IMR-90 (cell line): ENCODE data around the gene SSPN. TPM values are rescaled to one million over a fixed set of nuclear protein-coding genes. Genes with fewer than 3 reads are reported as not detected.

Experiments
- ATAC-seq: fragments of 200-7000 bp; cut with Tn5 transposase; 2 replicates; pipeline ENCODE4 v1.9.1; 2020; ENCODE audit warnings: low read depth, mild to moderate bottlenecking, moderate library complexity
- BruUV-seq: library from RNA; stranded (reverse); fragments of 400-500 nt; replicated peaks from 2 replicates; lab custom pipeline; 2021; lab: Mats Ljungman, UMichigan
- CTCF ChIA-PET: fragments of 300-600 bp; formaldehyde crosslinking; extraction: SDS; loops from one replicate; lab custom pipeline; 2021; ENCODE audit warnings: antibody characterized with exemption; lab: Yijun Ruan, JAX
- POLR2A ChIA-PET: fragments of 300-600 bp; sonication (Branson Sonifier 250); formaldehyde crosslinking; loops from one replicate; lab custom pipeline; 2022; ENCODE audit warnings: antibody characterized with exemption; ENCODE audit not compliant: unreplicated experiment; lab: Charles Lee
- DNase-seq: peaks from one replicate; pipeline ENCODE4 v3.0.0; 2013
- H2AFZ ChIP-seq: replicated peaks from 2 replicates; pipeline ENCODE3; 2013; ENCODE audit warnings: low read length, mild to moderate bottlenecking; ENCODE audit not compliant: poor library complexity
- H2AK5ac ChIP-seq: 2 replicates; pipeline ENCODE4 v1.6.1; 2013; ENCODE audit warnings: low read depth, low read length, inconsistent platforms
- H2AK9ac ChIP-seq: replicated peaks from 2 replicates; pipeline ENCODE3; 2013; ENCODE audit warnings: mild to moderate bottlenecking, low read depth, low read length, moderate library complexity; ENCODE audit not compliant: poor library complexity
- H2BK120ac ChIP-seq: 2 replicates; pipeline ENCODE4 v1.6.1; 2013; ENCODE audit warnings: low read depth, low read length, inconsistent platforms
- H2BK15ac ChIP-seq: 3 replicates; pipeline ENCODE4 v1.6.1; 2013; ENCODE audit warnings: low read depth, low read length, inconsistent platforms
- H2BK20ac ChIP-seq: 2 replicates; pipeline ENCODE4 v1.6.1; 2013; ENCODE audit warnings: low read depth, mild to moderate bottlenecking, inconsistent platforms, low read length, moderate library complexity
- H2BK5ac ChIP-seq: 2 replicates; pipeline ENCODE4 v1.6.1; 2013; ENCODE audit warnings: mild to moderate bottlenecking, low read depth, low read length, inconsistent platforms; ENCODE audit not compliant: poor library complexity, severe bottlenecking
- H3K14ac ChIP-seq: replicated peaks from 2 replicates; pipeline ENCODE4 v1.6.1; 2013; ENCODE audit warnings: low read depth, low read length, inconsistent platforms
- H3K18ac ChIP-seq: 2 replicates; pipeline ENCODE4 v1.6.1; 2013; ENCODE audit warnings: low read depth, low read length, control low read depth
- H3K23ac ChIP-seq: 2 replicates; pipeline ENCODE4 v1.6.1; 2013; ENCODE audit warnings: low read depth, low read length, inconsistent platforms
- H3K27ac ChIP-seq: 2 replicates; pipeline ENCODE4 v1.5.1; 2013; ENCODE audit warnings: mild to moderate bottlenecking, control low read depth, low read length; ENCODE audit not compliant: insufficient read depth
- H3K27me3 ChIP-seq: 2 replicates; pipeline ENCODE4 v1.6.1; 2013; ENCODE audit warnings: low read length; ENCODE audit not compliant: control insufficient read depth, insufficient read depth
- H3K36me3 ChIP-seq: 2 replicates; pipeline ENCODE4 v1.6.1; 2013; ENCODE audit warnings: low read length, mixed read lengths; ENCODE audit not compliant: control insufficient read depth, insufficient read depth
- H3K4ac ChIP-seq: 2 replicates; pipeline ENCODE4 v1.6.1; 2013; ENCODE audit warnings: low read depth, low read length, inconsistent platforms
- H3K4me1 ChIP-seq: 2 replicates; pipeline ENCODE4 v1.6.1; 2013; ENCODE audit warnings: low read length, mixed read lengths; ENCODE audit not compliant: control insufficient read depth, insufficient read depth
- H3K4me2 ChIP-seq: 2 replicates; pipeline ENCODE4 v1.6.1; 2013; ENCODE audit warnings: low read depth, mild to moderate bottlenecking, control low read depth, low read length, moderate library complexity
- H3K4me3 ChIP-seq: 2 replicates; pipeline ENCODE4 v1.5.1; 2013; ENCODE audit warnings: low read depth, mild to moderate bottlenecking, control low read depth, low read length, moderate library complexity; ENCODE audit not compliant: insufficient read depth
- H3K56ac ChIP-seq: 2 replicates; pipeline ENCODE4 v1.6.1; 2013; ENCODE audit warnings: low read length, inconsistent platforms; ENCODE audit not compliant: insufficient read depth; ENCODE audit errors: extremely low read depth
- H3K79me1 ChIP-seq, 2 experiments: 2 replicates each; pipeline ENCODE4 v1.6.1; 2013; ENCODE audit warnings: low read length in 2 of 2, inconsistent platforms in 1 of 2, low read depth in 1 of 2
- H3K9ac ChIP-seq: 2 replicates; pipeline ENCODE4 v1.6.1; 2013; ENCODE audit warnings: low read depth, low read length, control low read depth
- H3K9me1 ChIP-seq: 2 replicates; pipeline ENCODE4 v1.6.1; 2013; ENCODE audit warnings: low read length, inconsistent platforms; ENCODE audit not compliant: insufficient read depth
- H3K9me3 ChIP-seq: 2 replicates; pipeline ENCODE4 v1.6.1; 2013; ENCODE audit warnings: low read length; ENCODE audit not compliant: control insufficient read depth, insufficient read depth
- H4K20me1 ChIP-seq: 2 replicates; pipeline ENCODE4 v1.6.1; 2013; ENCODE audit warnings: low read length, inconsistent platforms; ENCODE audit not compliant: insufficient read depth
- H4K5ac ChIP-seq: 2 replicates; pipeline ENCODE4 v1.6.1; 2013; ENCODE audit warnings: mild to moderate bottlenecking, low read depth, low read length, control low read depth
- H4K8ac ChIP-seq, 2 experiments: 2 replicates each; pipeline ENCODE4 v1.6.1; 2013; ENCODE audit warnings: low read depth in 2 of 2, low read length in 2 of 2, control low read depth in 1 of 2, inconsistent platforms in 1 of 2
- H4K91ac ChIP-seq: 2 replicates; pipeline ENCODE4 v1.6.1; 2013; ENCODE audit warnings: low read depth, low read length, inconsistent platforms; ENCODE audit not compliant: insufficient read depth
- BHLHE40 ChIP-seq: fragments of 150-350 bp; IDR thresholded peaks from 2 replicates; pipeline ENCODE4 v1.6.1; 2016; ENCODE audit warnings: mild to moderate bottlenecking, low read depth, low read length
- CEBPB ChIP-seq: IDR thresholded peaks from 2 replicates; pipeline ENCODE4 v1.6.1; 2012; ENCODE audit warnings: low read depth, low read length, improper control_type of control experiment
- CHD1 ChIP-seq: IDR thresholded peaks from 2 replicates; pipeline ENCODE4 v1.6.1; 2012; ENCODE audit warnings: low read depth, low read length, improper control_type of control experiment
- FOS ChIP-seq: fragments of 150-350 bp; IDR thresholded peaks from 2 replicates; pipeline ENCODE4 v1.6.1; 2016; ENCODE audit warnings: low read depth, low read length
- MAFK ChIP-seq: IDR thresholded peaks from 2 replicates; pipeline ENCODE4 v1.6.1; 2012; ENCODE audit warnings: low read depth, low read length, improper control_type of control experiment
- MAZ ChIP-seq: IDR thresholded peaks from 2 replicates; pipeline ENCODE4 v1.6.1; 2012; ENCODE audit warnings: low read depth, mild to moderate bottlenecking, low read length, improper control_type of control experiment, moderate library complexity, borderline replicate concordance
- MXI1 ChIP-seq: IDR thresholded peaks from 2 replicates; pipeline ENCODE4 v1.6.1; 2012; ENCODE audit warnings: low read depth, mild to moderate bottlenecking, low read length, moderate library complexity, borderline replicate concordance
- NFE2L2 ChIP-seq: fragments of 150-350 bp; IDR thresholded peaks from 2 replicates; pipeline ENCODE4 v1.6.1; 2016; ENCODE audit warnings: low read depth, mild to moderate bottlenecking, low read length
- POLR2A ChIP-seq: IDR thresholded peaks from 2 replicates; pipeline ENCODE4 v1.6.1; 2012; ENCODE audit warnings: mild to moderate bottlenecking, low read depth, low read length
- RAD21 ChIP-seq: IDR thresholded peaks from 2 replicates; pipeline ENCODE4 v1.6.1; 2012; ENCODE audit warnings: low read length, improper control_type of control experiment
- RCOR1 ChIP-seq: IDR thresholded peaks from 2 replicates; pipeline ENCODE4 v1.6.1; 2012; ENCODE audit warnings: mild to moderate bottlenecking, low read length, improper control_type of control experiment; ENCODE audit not compliant: insufficient replicate concordance
- RFX5 ChIP-seq: IDR thresholded peaks from 2 replicates; pipeline ENCODE4 v1.8.0; 2012; ENCODE audit warnings: low read depth, mild to moderate bottlenecking, low read length, moderate library complexity
- SMC3 ChIP-seq: fragments of 150-350 bp; IDR thresholded peaks from 2 replicates; pipeline ENCODE4 v1.6.1; 2016; ENCODE audit warnings: low read depth, mild to moderate bottlenecking, antibody characterized with exemption, low read length, moderate library complexity
- WGBS, 2 experiments: methylation state at CpG; one replicate each; pipeline versions ENCODE4 v1.1.5 to v1.1.7; 2013; ENCODE audit warnings: missing lambda C conversion rate in 2 of 2; ENCODE audit not compliant: insufficient read length in 1 of 2; ENCODE audit errors: extremely low coverage in 2 of 2; 5-methylcytosine and 5-hydroxymethylcytosine counted together
- dilution Hi-C: fragments of 300-500 bp; cut with HindIII; formaldehyde crosslinking; loops from one replicate; pipeline ENCODE4 v1.14.3; 2018; ENCODE audit warnings: low sequenced_read_pairs; ENCODE audit not compliant: unreplicated experiment
- in situ Hi-C: fragments of 300-500 bp; cut with MboI; formaldehyde crosslinking; loops from 3 replicates; pipeline ENCODE4 v1.14.3; 2019; ENCODE audit warnings: low sequenced_read_pairs, inconsistent platforms, mixed read lengths
- intact Hi-C: fragments of 100-400 bp; cut with micrococcal nuclease; formaldehyde crosslinking; loops from 2 replicates; pipeline ENCODE4 v1.10.0; 2022
- polyA plus RNA-seq, 3 experiments: library from polyadenylated mRNA; depleted of rRNA; stranded (reverse); fragments of >200 nt; gene quantifications; 2 replicates each; pipeline ENCODE4 v1.2.3, GENCODE V29; 2012; ENCODE audit warnings: low replicate concordance in 1 of 3
- total RNA-seq: library from RNA; depleted of rRNA; stranded (reverse); fragments of >200 nt; gene quantifications from 2 replicates; pipeline ENCODE4 v1.2.3, GENCODE V29; 2012
- TF ChIP-seq, protein P1 (sequence below): fragments of 150-350 bp; IDR thresholded peaks from 2 replicates; pipeline ENCODE4 v1.6.1; 2016; ENCODE audit warnings: low read depth, mild to moderate bottlenecking, low read length, moderate library complexity, borderline replicate concordance
- TF ChIP-seq, protein P2 (sequence below): conservative IDR thresholded peaks from 2 replicates; pipeline ENCODE4 v1.5.1; 2012; ENCODE audit warnings: mild to moderate bottlenecking, low read depth, low read length, improper control_type of control experiment
- TF ChIP-seq, protein P3 (sequence below): fragments of 150-350 bp; IDR thresholded peaks from 2 replicates; pipeline ENCODE4 v1.6.1; 2017; ENCODE audit warnings: mild to moderate bottlenecking, antibody characterized with exemption, low read length, low read depth

SSPN gene
- total and polyA plus RNA-seq, 2 of the 4 experiments (the other 2 are of a cell fraction) = 3.5 to 5.6 TPM

DNA sequence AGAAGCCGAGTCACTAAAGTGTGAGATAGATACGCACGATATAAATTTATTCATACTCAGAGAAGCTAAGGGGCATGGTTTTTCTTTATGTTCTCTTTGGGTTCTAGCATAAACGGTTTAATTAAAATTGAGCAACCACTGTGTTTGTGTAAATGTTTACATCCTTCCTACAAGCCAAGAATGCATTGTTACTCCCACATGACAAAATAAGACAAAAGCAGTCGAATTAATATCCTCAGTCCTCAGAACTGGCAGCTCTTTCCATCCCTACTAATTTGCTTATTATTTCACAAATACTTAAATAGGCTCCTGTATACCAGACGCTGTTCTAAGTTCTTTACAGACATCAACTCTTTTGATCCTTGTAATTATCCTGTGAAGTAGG is 32.0 kb downstream of the SSPN start:
- Histone ChIP-seq H3K4me1 (peaks cover 2% of the 10 kb centered on the region; the same call in 1 of the 2 replicates), H3K9me1 (peaks cover 3% of the 10 kb centered on the region; the same call in 1 of the 2 replicates), H3K4ac (no peak overlapping the region), H3K27ac (no peak overlapping the region), H4K8ac (no peak overlapping the region), H3K56ac (no peak overlapping the region), H2AFZ (no peak overlapping the region), H2BK120ac (no peak overlapping the region), H2AK9ac (no peak overlapping the region), H3K36me3 (no peaks in the 10 kb centered on the region), H3K18ac (no peak overlapping the region), H3K14ac (no peak overlapping the region), H2AK5ac (no peak overlapping the region), H2BK5ac (no peak overlapping the region), H3K23ac (no peak overlapping the region), H4K91ac (no peak overlapping the region), H3K9ac (no peak overlapping the region), H4K20me1 (no peaks in the 10 kb centered on the region), H3K9me3 (no peaks in the 10 kb centered on the region), H4K5ac (no peak overlapping the region), H3K4me3 (no peak overlapping the region), H2BK15ac (no peak overlapping the region), H3K79me1 (no peaks in the 10 kb centered on the region), H2BK20ac (no peak overlapping the region), H3K4me2 (peak overlapping the region; percentile 82), H3K27me3 (peaks cover 6% of the 10 kb centered on the region; the same call in 1 of the 2 replicates)
- intact Hi-C loops = loop anchor here (5.0 kb wide), 1 partner anchor 105 kb away; no protein-coding TSS in a partner anchor
- DNase-seq (no peak), ATAC-seq (no peak)
- ChIA-PET CTCF (interaction anchor here (0.6 kb wide), 1 partner anchor 71 kb away, joined by 3 read pairs; no protein-coding TSS in a partner anchor), POLR2A (no interaction called here)
- TF ChIP-seq BHLHE40 = no peak
- no peak for TF ChIP-seq POLR2A
- no peak for TF ChIP-seq MXI1
- TF ChIP-seq CHD1 = no peak
- TF ChIP-seq, protein P1, sequence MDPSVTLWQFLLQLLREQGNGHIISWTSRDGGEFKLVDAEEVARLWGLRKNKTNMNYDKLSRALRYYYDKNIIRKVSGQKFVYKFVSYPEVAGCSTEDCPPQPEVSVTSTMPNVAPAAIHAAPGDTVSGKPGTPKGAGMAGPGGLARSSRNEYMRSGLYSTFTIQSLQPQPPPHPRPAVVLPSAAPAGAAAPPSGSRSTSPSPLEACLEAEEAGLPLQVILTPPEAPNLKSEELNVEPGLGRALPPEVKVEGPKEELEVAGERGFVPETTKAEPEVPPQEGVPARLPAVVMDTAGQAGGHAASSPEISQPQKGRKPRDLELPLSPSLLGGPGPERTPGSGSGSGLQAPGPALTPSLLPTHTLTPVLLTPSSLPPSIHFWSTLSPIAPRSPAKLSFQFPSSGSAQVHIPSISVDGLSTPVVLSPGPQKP = no peak
- no peak for TF ChIP-seq RFX5
- TF ChIP-seq MAFK = no peak
- no peak for TF ChIP-seq CEBPB
- TF ChIP-seq, protein P2, sequence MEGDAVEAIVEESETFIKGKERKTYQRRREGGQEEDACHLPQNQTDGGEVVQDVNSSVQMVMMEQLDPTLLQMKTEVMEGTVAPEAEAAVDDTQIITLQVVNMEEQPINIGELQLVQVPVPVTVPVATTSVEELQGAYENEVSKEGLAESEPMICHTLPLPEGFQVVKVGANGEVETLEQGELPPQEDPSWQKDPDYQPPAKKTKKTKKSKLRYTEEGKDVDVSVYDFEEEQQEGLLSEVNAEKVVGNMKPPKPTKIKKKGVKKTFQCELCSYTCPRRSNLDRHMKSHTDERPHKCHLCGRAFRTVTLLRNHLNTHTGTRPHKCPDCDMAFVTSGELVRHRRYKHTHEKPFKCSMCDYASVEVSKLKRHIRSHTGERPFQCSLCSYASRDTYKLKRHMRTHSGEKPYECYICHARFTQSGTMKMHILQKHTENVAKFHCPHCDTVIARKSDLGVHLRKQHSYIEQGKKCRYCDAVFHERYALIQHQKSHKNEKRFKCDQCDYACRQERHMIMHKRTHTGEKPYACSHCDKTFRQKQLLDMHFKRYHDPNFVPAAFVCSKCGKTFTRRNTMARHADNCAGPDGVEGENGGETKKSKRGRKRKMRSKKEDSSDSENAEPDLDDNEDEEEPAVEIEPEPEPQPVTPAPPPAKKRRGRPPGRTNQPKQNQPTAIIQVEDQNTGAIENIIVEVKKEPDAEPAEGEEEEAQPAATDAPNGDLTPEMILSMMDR = no peak
- TF ChIP-seq FOS = no peak
- TF ChIP-seq RCOR1 = no peak
- no peak for TF ChIP-seq RAD21
- TF ChIP-seq NFE2L2 = no peak
- no peak for TF ChIP-seq MAZ
- TF ChIP-seq, protein P3, sequence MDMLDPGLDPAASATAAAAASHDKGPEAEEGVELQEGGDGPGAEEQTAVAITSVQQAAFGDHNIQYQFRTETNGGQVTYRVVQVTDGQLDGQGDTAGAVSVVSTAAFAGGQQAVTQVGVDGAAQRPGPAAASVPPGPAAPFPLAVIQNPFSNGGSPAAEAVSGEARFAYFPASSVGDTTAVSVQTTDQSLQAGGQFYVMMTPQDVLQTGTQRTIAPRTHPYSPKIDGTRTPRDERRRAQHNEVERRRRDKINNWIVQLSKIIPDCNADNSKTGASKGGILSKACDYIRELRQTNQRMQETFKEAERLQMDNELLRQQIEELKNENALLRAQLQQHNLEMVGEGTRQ = no peak
- TF ChIP-seq SMC3 = no peak
- in situ Hi-C loops = no loop called here
- WGBS, 2 experiments = 20% methylated on average over 1 of the region's 6 CpGs; no CpG with 5 or more reads in 1 of the 2 experiments
- BruUV-seq = no TSS peak
- dilution Hi-C loops = no loop called here
